ENCODE results near the gene DHRS12. TPM values are rescaled to one million over a fixed set of nuclear protein-coding genes. Genes with fewer than 3 reads are reported as not detected.

Gene DHRS12, protein sequence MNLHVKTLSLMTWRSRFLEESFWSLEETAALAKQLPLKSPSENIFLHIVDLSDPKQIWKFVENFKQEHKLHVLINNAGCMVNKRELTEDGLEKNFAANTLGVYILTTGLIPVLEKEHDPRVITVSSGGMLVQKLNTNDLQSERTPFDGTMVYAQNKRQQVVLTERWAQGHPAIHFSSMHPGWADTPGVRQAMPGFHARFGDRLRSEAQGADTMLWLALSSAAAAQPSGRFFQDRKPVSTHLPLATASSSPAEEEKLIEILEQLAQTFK
- total RNA-seq = 2.4 and 5.5 TPM in 2 replicates

DNA sequence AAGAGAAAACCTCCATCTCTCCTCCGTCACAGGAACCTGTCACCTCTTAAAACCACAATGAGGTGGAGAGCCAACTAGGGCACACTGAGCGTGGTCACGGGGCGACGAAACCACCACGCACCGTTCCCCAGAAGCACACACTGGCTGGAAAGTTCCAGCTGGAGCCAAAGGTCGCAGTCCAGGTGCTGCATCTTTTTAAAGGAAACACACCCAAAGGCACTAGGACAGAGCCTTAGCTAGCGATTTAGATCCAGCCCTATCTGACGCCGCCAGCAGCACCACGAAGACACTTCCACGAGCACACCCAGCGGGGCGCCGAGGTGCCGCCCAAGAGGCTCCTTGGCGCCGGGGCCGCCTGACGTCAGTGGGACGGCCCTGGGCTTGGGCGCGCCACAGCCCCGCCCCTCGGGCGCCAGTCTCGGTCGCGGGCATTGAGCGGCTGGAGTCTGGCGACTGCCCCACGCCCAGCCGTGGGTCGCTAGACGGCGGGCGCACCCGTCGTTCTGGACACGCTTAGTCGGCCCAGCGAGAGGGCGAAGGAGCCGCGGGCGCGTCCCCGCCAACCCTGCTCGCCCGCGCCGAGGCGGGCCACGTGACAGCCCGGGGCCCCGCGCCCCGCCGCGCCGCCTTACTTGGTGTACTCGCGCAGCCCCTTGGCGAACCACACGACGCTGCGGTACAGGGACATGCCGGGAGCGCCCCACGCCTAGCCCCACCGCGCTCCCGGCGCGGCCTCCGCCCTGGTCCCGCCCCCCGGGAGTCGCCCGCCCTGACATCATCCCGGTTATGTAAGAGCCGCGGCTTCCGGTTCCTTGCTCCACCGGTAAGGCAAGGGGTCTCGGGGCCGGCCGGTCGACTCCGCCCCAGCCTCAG is at the start of gene DHRS12:
DHRS12 (minus strand) TSS at position 742 of the 873 bp plus-strand sequence. CDS start 4,504 bp downstream, outside the sequence.
- TF ChIP-seq, protein P1, sequence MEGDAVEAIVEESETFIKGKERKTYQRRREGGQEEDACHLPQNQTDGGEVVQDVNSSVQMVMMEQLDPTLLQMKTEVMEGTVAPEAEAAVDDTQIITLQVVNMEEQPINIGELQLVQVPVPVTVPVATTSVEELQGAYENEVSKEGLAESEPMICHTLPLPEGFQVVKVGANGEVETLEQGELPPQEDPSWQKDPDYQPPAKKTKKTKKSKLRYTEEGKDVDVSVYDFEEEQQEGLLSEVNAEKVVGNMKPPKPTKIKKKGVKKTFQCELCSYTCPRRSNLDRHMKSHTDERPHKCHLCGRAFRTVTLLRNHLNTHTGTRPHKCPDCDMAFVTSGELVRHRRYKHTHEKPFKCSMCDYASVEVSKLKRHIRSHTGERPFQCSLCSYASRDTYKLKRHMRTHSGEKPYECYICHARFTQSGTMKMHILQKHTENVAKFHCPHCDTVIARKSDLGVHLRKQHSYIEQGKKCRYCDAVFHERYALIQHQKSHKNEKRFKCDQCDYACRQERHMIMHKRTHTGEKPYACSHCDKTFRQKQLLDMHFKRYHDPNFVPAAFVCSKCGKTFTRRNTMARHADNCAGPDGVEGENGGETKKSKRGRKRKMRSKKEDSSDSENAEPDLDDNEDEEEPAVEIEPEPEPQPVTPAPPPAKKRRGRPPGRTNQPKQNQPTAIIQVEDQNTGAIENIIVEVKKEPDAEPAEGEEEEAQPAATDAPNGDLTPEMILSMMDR (conservative IDR thresholded peaks at IDR 0.05; ENCODE audit: low read depth, low read length) = no peak
- no peak for DNase-seq (ENCODE audit: low read depth)
- H3K4me3 ChIP-seq (ENCODE audit: low read depth, low read length) = peak within 1 kb of the TSS; percentile 82

DNA sequence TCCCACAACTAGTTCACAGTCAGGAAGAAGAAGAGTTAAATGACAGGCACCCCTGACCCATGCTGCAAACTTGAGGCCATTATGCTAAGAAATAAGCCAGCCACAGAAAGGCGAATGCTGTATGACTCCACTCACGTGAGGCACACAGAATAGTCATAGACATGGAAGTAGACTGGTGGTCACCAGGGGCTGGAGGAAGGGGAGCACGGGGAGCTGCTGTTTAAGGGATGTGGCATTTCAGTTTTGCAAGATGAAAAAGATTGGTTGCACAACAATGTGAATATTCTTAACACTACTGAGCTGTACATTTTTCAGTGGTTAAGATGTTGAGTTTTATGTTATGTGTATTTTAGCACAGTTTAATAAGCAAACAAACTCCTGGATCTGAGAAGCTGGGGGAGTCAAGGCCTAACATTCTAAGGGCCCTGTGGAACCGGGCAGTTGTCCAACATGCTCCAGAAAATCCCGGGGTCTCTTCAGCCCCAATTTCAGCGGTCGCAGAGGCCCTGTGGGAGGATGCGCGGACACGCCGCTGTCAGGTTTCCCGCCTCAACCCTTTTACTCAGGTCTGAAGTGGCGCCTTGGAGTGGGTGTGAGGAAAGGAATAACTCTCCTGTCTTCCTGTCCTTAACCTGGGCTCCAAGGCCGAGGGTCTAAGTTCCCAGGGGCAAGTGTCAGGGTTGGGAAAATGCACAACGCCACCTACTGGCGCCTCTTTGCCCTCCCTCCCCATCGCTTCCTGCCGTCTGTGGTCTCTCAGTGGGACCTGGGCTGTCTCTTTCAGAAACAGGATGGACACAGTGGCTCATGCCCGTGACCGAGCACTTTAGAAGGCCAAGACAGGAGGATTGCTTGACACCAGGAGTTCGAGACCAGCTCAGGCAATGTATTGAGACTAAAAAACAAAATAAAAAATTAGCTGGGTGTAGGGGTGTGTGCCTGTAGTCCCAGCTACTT is 45.5 kb upstream of the DHRS12 start:
- H3K4me3 ChIP-seq (ENCODE audit: low read depth, low read length) = no peak overlapping the region
- TF ChIP-seq, protein P1 (conservative IDR thresholded peaks at IDR 0.05; ENCODE audit: low read depth, low read length) = peak; percentile 70
- DNase-seq (ENCODE audit: low read depth) = no peak

DNA sequence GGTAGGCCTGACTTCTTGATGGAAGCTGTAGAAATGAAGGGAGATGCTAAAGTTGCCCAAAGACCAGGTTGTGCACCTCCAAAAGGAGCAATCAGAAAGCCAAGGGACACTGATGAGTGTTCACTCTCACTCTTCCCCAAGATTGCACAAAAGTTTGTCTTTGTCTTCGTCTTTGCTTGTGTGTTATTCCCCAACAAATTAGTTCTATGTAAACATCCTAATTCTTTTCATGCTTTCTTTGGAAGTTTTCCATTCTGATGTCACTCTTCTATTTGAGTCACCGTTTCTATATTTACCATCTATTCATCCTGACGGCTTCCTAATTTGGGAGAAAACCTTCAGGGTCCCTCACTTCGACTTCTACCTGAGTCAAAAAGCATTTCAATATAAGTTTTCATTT is 44.7 kb upstream of the DHRS12 start:
- TF ChIP-seq, protein P1 (conservative IDR thresholded peaks at IDR 0.05; ENCODE audit: low read depth, low read length) = no peak

DNA sequence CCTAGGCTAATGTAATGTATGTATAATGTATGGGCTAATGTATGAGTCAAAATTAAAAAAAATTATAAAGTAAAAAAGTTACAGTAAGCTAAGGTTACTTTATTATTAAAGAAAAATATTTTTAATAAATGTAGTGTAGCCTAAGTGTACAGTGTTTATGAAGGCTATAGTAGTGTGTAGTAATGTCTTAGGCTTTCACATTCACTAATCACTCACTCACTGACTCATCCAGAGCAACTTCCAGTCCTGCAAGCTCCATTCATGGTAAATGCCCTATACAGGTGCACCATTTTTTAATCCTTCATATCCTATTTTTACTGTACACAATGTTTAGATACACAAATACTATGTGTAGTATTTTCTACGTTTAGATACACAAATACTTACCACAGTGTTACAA is 42.8 kb upstream of the DHRS12 start:
- TF ChIP-seq, protein P1 (conservative IDR thresholded peaks at IDR 0.05; ENCODE audit: low read depth, low read length) = no peak
- no peak overlapping the region for H3K4me3 ChIP-seq (ENCODE audit: low read depth, low read length)
- DNase-seq (ENCODE audit: low read depth) = no peak

More for the DNA sequence above, 44.7 kb upstream of the DHRS12 start:
- no peak overlapping the region for H3K4me3 ChIP-seq (ENCODE audit: low read depth, low read length)
- no peak for DNase-seq (ENCODE audit: low read depth)

DNA sequence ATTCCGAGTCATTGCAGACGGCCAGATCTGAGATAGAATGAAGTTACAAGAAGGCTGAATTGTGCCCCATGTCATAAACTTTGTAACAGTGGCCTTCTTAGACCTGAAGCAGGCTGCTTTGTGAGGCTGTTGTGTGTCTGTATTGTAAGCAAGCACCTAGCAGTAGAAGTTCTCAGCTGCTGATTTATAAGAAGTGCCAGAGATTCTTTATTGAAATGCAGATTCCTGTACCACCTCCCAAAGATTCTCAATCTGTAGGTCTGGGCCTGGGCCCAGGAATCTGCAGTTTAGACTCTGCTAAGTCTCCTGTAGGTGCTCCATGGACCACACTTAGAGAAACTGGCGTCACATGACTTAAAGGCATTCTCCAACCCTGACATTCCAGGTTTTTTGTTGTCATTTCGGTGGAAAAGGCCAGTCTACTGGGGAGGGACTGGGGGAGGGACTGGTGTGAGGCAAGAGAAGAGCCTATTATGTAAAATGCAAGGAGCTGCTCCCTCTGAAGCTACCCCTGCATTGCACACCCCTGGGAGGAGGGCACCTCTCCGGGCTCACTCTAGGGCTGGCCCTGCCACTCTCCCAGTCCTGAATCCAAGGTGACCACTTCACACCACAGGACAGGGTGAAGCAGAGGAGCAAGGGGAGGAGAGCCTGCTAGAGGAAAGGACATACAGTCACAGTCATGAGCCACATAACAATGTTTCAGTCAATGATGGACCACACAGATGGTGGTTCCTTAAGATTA is 41.8 kb upstream of the DHRS12 start:
- TF ChIP-seq, protein P1 (conservative IDR thresholded peaks at IDR 0.05; ENCODE audit: low read depth, low read length) = no peak
- H3K4me3 ChIP-seq (ENCODE audit: low read depth, low read length) = peak overlapping the region; percentile 43
- no peak for DNase-seq (ENCODE audit: low read depth)
